Pons (tissue), 1 donor: ENCODE results near the gene RAPGEF5.

Experiments
- DNase-seq: peaks from one replicate; pipeline ENCODE4 v3.0.0-alpha.2; 2016; ENCODE audit warnings: low spot score

Gene RAPGEF5

GRCh38 chr7:22189741-22190140, 167.2 kb downstream of the RAPGEF5 start:
- no peak for DNase-seq

DNA sequence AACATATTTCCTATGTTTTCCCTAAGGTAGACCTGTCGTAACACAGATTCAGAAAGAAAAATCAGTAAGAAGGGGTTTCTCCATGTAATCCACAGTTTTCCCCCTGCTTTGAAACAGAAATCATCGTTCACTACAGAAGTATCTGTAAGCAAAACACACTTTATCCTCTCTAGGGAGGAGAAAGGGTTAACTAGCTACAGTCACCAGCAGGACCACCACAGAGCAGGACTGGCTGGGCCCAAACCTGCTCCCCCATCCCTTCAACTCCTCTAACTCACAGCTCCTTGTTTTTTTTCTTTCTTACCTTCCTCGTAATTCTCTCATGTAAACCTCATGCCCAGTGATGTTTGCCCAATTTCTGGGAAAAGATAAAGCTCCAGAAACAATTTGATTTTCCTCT, 167.7 kb downstream of the RAPGEF5 start:
- no peak for DNase-seq

GRCh38 chr7:22187691-22188348, 169.1 kb downstream of the RAPGEF5 start:
- no peak for DNase-seq

GRCh38 chr7:22185559-22185958, 171.4 kb downstream of the RAPGEF5 start:
- peak; percentile 80 for DNase-seq

DNA sequence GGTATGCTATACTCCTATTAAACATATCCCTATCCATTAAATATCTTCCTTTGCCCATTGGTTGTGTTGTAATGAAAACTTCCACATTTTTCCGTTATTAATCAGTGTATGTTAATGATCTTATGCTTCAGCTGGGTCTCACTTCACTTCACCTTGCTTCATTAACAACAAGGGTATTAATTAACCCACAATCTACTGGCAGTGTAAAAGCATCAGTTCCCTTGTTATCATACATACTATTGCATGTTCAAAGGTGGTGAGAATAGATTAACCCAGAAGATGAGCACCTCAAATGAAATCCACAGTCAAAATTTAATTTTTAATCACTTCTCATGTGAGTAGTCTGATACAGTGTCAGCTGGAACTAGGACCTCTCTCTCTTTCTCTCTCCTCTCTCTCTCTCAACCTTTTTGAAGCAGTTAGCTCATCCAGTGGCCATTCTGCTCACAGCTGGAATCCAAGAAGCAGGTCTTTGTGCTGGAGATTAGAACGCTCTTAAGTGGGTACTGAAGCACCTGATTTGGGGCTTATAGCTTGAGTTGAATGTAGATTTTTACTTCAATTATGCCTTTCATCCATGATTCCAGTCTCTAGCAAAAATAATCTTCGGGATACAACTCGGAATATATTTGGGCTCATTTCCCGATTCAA, 172.3 kb downstream of the RAPGEF5 start:
- DNase-seq = no peak

- no peak for DNase-seq
Measured at GRCh38 chr7:22183522-22184280, 173.3 kb downstream of the RAPGEF5 start.

- DNase-seq = no peak
Measured at GRCh38 chr7:22182149-22182548, 174.8 kb downstream of the RAPGEF5 start.

- no peak for DNase-seq
Measured at GRCh38 chr7:22181663-22182062, 175.3 kb downstream of the RAPGEF5 start.

DNA sequence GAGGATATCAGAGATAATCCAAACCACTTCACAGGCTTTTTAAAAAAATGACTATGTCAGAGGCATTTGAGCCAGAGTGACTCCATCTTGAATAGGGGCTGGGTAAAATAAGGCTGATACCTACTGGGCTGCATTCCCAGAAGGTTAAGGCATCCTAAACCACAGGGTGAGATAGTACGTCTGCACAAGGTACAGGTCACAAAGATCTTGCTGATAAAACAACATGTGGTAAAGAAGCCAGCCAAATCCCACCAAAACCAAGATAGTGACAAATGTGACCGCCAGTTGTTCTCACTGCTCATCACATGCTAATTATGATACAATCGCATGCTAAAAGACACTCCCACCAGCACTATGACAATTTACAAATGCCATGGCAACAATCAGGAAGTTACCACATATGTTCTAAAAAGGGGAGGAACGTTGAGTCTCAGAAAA, 177.5 kb downstream of the RAPGEF5 start:
- no peak for DNase-seq

GRCh38 chr7:22178735-22179134, 178.2 kb downstream of the RAPGEF5 start:
- no peak for DNase-seq

- DNase-seq = no peak
Measured at GRCh38 chr7:22176791-22177412, 180.1 kb downstream of the RAPGEF5 start.

- no peak for DNase-seq
Measured at GRCh38 chr7:22174574-22174953, 182.4 kb downstream of the RAPGEF5 start.

DNA sequence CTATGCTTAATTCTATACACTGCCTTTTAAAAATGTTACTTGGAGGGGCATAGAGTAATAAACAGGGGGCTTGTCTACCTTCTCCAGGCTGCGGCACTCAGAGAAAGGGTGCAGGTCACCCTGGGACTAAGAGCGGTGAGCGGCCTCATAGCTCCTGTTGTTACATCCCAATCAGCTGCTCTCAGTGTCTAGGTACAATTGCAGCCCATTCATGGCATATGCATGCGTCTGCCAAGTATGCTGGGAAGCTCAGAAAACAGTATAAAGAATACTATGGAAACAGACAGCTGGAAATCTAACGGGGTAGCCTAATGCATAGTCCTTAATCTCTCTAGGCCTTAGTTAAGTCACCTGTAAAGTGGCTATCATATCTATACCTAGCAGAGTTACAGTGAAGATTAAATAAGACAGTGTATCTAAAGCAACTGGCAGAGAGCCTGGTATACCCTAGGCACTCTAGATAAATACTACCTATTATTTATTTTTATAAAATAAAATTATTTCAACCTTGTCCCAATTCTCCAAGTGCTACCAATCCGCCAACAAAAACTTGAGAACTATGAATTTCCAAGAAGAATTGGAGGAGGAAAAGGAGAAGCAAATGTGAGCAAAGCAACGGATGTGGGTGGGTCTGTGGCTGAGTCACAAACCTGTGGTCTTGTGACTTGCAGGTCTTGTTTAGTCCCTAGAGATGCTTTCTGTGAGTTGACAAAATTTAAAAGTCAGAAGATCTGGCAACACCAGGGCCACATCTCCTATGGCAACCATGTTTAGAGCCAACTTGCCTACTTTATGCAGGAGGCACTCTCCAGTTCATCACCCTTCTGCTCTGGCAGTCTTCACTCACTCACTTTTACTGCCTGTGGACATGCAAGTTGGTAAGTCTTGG, 183.0 kb downstream of the RAPGEF5 start:
- no peak for DNase-seq

DNA sequence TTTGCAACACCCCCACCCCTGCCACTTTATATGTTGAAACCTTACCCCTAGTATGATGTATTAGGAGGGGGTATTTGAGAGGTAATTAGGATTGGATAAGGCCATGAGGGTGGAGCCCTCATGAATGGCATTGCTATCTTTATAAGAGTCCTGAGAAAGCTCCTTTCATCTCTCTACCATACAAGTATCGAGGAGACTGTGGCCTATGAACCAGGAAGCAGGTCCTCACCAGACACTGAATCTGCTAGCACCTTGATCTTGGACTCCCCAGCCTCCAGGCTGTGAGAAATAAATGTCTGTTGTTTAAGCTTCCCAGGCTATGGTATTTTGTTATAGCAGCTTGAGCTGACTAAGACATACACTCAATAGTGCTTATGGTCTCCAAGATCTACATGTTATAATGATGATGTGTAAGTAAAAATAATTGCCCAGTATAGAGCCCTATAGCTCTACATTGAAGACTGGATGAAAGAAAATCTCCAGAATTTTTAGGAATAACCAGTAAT, 188.8 kb downstream of the RAPGEF5 start:
- no peak for DNase-seq

DNA sequence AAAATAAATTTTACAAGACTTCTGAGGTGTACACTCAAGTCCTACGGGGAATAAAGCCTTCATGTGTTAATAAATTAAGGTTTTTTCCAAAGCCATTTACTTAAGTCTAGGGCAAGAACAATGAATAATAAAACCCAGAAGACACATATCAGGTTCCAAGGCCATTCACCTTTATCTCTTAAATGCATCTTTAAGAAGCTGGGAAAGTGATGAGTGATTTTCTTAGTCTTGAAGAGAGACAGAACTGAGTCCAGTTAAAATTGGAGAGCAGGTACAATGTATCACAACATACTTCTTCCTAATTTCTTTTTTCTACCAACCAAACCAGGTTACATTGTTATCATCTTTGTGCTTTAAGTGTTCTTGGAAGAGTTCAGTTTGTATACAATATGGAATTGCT, 189.5 kb downstream of the RAPGEF5 start:
- DNase-seq = no peak

GRCh38 chr7:22166928-22167327, 190.0 kb downstream of the RAPGEF5 start:
- DNase-seq = no peak

GRCh38 chr7:22159341-22159740, 197.6 kb downstream of the RAPGEF5 start:
- DNase-seq = no peak

DNA sequence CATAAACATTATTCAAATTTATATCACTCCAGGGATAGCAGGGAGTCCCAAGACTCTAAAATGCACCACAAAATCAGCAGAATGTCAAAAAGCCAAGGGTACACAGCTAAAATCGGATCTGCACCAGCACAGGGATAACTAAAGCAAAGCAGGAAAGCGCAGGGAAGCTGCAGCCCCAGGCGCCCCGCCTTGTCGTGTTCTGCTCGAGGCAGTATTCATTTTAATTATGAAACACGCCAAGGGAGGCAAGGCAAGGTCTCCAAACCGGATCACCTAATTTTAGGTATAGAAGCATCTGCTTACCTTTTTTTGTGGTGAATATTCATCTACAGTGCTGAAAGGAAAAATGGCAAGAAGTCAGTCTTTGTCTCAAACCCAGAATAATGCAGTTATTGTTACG, 199.4 kb downstream of the RAPGEF5 start:
- DNase-seq = no peak

- no peak for DNase-seq
Measured at GRCh38 chr7:22156205-22156604, 200.7 kb downstream of the RAPGEF5 start.

GRCh38 chr7:22154143-22154529, 202.8 kb downstream of the RAPGEF5 start:
- DNase-seq = peak; percentile 65

DNA sequence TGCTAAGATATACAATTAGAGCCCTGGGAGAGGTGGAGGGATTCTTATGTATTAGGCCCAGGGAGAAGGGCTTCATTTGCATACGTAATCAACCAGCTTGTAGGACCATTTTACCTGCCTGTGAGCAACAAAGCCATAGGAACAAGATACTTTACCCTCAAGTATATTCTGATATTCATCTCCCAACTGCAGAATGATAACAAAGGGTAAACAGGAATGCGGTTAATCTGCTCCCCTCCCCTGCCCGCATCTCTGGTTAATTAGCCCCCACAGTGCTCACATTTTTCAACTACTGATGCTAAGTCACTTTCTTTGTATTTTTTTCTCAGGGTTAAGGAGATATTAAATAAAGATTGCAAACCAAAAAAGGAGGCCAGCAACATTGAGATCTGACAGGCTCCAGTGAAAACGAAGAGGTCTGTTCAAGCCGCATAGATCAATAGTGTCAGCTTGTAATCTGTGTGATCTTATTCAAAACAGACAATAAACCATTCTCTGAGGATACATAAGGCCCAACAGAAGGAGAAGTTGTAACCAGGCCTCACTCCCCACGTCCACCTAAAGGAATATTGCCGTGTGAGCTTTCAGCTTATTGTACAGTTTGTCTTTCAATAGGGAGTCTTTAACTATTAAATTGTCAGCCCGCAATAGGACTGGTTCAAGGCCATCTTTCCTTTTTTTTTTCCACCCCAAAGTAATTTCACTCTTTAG, 203.4 kb downstream of the RAPGEF5 start:
- DNase-seq = peak; percentile 78
